Fibroblast of lung (primary cell): ENCODE data around the gene CNGA2. TPM values are rescaled to one million over a fixed set of nuclear protein-coding genes. Genes with fewer than 3 reads are reported as not detected.

Source experiments
- DNase-seq, 2 donors: peaks; one replicate each; pipeline versions ENCODE4 v3.0.0 to v3.0.0-alpha.2; 2010; ENCODE audit warnings: low read depth in 2 of 2
- H2AFZ ChIP-seq: 2 replicates; pipeline ENCODE4 v1.5.1; 2012; ENCODE audit warnings: low read length, control low read depth, inconsistent platforms
- H3K27ac ChIP-seq: 2 replicates; pipeline ENCODE4 v1.5.1; 2011; ENCODE audit warnings: low read length, control low read depth; ENCODE audit not compliant: insufficient read depth
- H3K27me3 ChIP-seq: 2 replicates; pipeline ENCODE4 v1.5.1; 2011; ENCODE audit warnings: mild to moderate bottlenecking, low read length; ENCODE audit not compliant: control insufficient read depth, insufficient read depth
- H3K36me3 ChIP-seq: 2 replicates; pipeline ENCODE4 v1.5.1; 2011; ENCODE audit warnings: low read length; ENCODE audit not compliant: control insufficient read depth, insufficient read depth
- H3K4me1 ChIP-seq: 2 replicates; pipeline ENCODE4 v1.5.1; 2011; ENCODE audit warnings: low read length; ENCODE audit not compliant: control insufficient read depth, insufficient read depth; ENCODE audit errors: extremely low read depth
- H3K4me2 ChIP-seq: 2 replicates; pipeline ENCODE4 v1.5.1; 2011; ENCODE audit warnings: low read length, control low read depth; ENCODE audit not compliant: insufficient read depth; ENCODE audit errors: extremely low read depth
- H3K4me3 ChIP-seq, 4 experiments: fragments of 200-600 bp in 1 of 4; sonication (generic) in 1 of 4; replicated peaks in 1 of 4; 2 replicates each; pipeline ENCODE4 v1.5.1; 2011 to 2016; ENCODE audit warnings: low read length in 4 of 4, low read depth in 3 of 4, mild to moderate bottlenecking in 3 of 4, control low read depth in 2 of 4, inconsistent platforms in 1 of 4, mixed read lengths in 1 of 4; ENCODE audit not compliant: insufficient read depth in 1 of 4; ENCODE audit errors: control extremely low read depth in 1 of 4
- H3K79me2 ChIP-seq: 2 replicates; pipeline ENCODE4 v1.5.1; 2012; ENCODE audit warnings: mild to moderate bottlenecking, low read length, inconsistent platforms; ENCODE audit not compliant: control insufficient read depth, insufficient read depth
- H3K9ac ChIP-seq: 2 replicates; pipeline ENCODE4 v1.5.1; 2011; ENCODE audit warnings: mild to moderate bottlenecking, low read length, control low read depth; ENCODE audit not compliant: insufficient read depth
- H3K9me3 ChIP-seq: 2 replicates; pipeline ENCODE4 v1.5.1; 2012; ENCODE audit warnings: low read depth, low read length; ENCODE audit not compliant: control insufficient read depth, insufficient read depth
- H4K20me1 ChIP-seq: 2 replicates; pipeline ENCODE4 v1.5.1; 2011; ENCODE audit warnings: low read length; ENCODE audit not compliant: control insufficient read depth, insufficient read depth; ENCODE audit errors: extremely low read depth
- EZH2 ChIP-seq: IDR thresholded peaks from 2 replicates; pipeline ENCODE4 v1.5.1; 2012; ENCODE audit warnings: low read length, control low read depth, mild to moderate bottlenecking; ENCODE audit errors: missing control alignments
- polyA plus RNA-seq, 2 donors: library from polyadenylated mRNA; depleted of rRNA in 1 of 2; stranded (reverse) in 1 of 2; unstranded in 1 of 2; fragments of >200 nt; gene quantifications; 2 replicates each; pipeline ENCODE4 v1.2.1, GENCODE V29; 2011 to 2012; ENCODE audit warnings: missing spikeins in 1 of 2
- total RNA-seq: library from RNA; depleted of rRNA; stranded (reverse); fragments of >200 nt; gene quantifications from 2 replicates; pipeline ENCODE4 v1.2.1, GENCODE V29; 2014
- TF ChIP-seq, protein P1 (sequence below), 2 donors: IDR thresholded peaks in 1 of 2; conservative IDR thresholded peaks in 1 of 2; 1 replicate in 1 of 2; 2 replicates in 1 of 2; pipeline ENCODE4 v1.5.1; 2011 to 2012; ENCODE audit warnings: low read length in 2 of 2, control low read depth in 1 of 2, inconsistent platforms in 1 of 2, low read depth in 1 of 2, mild to moderate bottlenecking in 1 of 2

Gene CNGA2
- total and polyA plus RNA-seq, 2 donors (not counting 1 experiment from before 2014, with no cell fraction given): not detected

- H3K9ac ChIP-seq: no peak overlapping the region
- no peak for TF ChIP-seq EZH2
- TF ChIP-seq, protein P1, sequence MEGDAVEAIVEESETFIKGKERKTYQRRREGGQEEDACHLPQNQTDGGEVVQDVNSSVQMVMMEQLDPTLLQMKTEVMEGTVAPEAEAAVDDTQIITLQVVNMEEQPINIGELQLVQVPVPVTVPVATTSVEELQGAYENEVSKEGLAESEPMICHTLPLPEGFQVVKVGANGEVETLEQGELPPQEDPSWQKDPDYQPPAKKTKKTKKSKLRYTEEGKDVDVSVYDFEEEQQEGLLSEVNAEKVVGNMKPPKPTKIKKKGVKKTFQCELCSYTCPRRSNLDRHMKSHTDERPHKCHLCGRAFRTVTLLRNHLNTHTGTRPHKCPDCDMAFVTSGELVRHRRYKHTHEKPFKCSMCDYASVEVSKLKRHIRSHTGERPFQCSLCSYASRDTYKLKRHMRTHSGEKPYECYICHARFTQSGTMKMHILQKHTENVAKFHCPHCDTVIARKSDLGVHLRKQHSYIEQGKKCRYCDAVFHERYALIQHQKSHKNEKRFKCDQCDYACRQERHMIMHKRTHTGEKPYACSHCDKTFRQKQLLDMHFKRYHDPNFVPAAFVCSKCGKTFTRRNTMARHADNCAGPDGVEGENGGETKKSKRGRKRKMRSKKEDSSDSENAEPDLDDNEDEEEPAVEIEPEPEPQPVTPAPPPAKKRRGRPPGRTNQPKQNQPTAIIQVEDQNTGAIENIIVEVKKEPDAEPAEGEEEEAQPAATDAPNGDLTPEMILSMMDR (conservative IDR thresholded peaks at IDR 0.05 in 1 of 2, IDR thresholded peaks at IDR 0.05 in 1 of 2; ENCODE audit: low read depth in 1 of 2, low read length in 2 of 2): no peak
Observed at GRCh38 chrX:151738751-151739150, 4.2 kb downstream of the CNGA2 start.

GRCh38 chrX:151741606-151742005, 7.1 kb downstream of the CNGA2 start:
- Histone ChIP-seq H3K4me2 (no peak overlapping the region), H3K27me3 (no peaks in the 10 kb centered on the region), H3K4me1 (no peaks in the 10 kb centered on the region), H3K9me3 (no peaks in the 10 kb centered on the region), H3K79me2 (no peaks in the 10 kb centered on the region), H3K27ac (no peak overlapping the region), H3K36me3 (no peaks in the 10 kb centered on the region), H4K20me1 (no peaks in the 10 kb centered on the region), H2AFZ (no peak overlapping the region), H3K9ac (no peak overlapping the region), H3K4me3 (no peak overlapping the region)
- no peak for DNase-seq
- no peak for TF ChIP-seq EZH2
- TF ChIP-seq, protein P1 (conservative IDR thresholded peaks at IDR 0.05 in 1 of 2, IDR thresholded peaks at IDR 0.05 in 1 of 2; ENCODE audit: low read depth in 1 of 2, low read length in 2 of 2): no peak

More at GRCh38 chrX:151738751-151739150, 4.2 kb downstream of the CNGA2 start:
- H3K9me3 ChIP-seq: no peaks in the 10 kb centered on the region
- H3K27me3 ChIP-seq: no peaks in the 10 kb centered on the region
- H2AFZ ChIP-seq: no peak overlapping the region
- H4K20me1 ChIP-seq: no peaks in the 10 kb centered on the region
- H3K4me1 ChIP-seq: no peaks in the 10 kb centered on the region
- H3K4me3 ChIP-seq: no peak overlapping the region
- no peak overlapping the region for H3K4me2 ChIP-seq
- H3K79me2 ChIP-seq: no peaks in the 10 kb centered on the region
- DNase-seq: no peak
- no peak overlapping the region for H3K27ac ChIP-seq
- no peaks in the 10 kb centered on the region for H3K36me3 ChIP-seq

DNA sequence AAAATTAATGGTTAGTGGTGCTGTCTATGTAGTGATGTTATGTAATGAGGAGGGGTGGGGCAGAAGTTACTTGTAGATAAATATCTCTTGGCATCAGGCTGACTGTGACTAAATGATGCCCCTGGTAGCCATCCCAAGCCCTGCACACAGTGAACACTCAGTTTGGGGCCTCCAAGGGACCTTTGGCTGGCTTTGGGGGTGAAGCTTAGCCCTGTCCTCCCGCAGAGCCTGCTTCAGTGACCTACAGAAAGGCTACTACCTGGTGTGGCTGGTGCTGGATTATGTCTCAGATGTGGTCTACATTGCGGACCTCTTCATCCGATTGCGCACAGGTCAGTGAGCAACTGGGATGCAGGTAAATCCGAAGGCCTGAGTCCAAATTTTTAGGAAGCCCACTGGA, 7.8 kb downstream of the CNGA2 start:
- H3K27ac ChIP-seq: no peak overlapping the region
- H3K9me3 ChIP-seq: no peaks in the 10 kb centered on the region
- H3K4me1 ChIP-seq: no peaks in the 10 kb centered on the region
- no peak overlapping the region for H2AFZ ChIP-seq
- H3K9ac ChIP-seq: no peak overlapping the region
- H3K36me3 ChIP-seq: no peaks in the 10 kb centered on the region
- no peaks in the 10 kb centered on the region for H3K27me3 ChIP-seq
- no peak for DNase-seq
- H3K4me2 ChIP-seq: no peak overlapping the region
- no peaks in the 10 kb centered on the region for H4K20me1 ChIP-seq
- TF ChIP-seq EZH2: no peak
- TF ChIP-seq, protein P1 (conservative IDR thresholded peaks at IDR 0.05 in 1 of 2, IDR thresholded peaks at IDR 0.05 in 1 of 2; ENCODE audit: low read depth in 1 of 2, low read length in 2 of 2): no peak
- no peaks in the 10 kb centered on the region for H3K79me2 ChIP-seq
- no peak overlapping the region for H3K4me3 ChIP-seq
